ENCODE data around the gene TTC3.
"Not testable (repeated sequence)": the region's sequence is repeated elsewhere in the genome, so short reads cannot be mapped to it uniquely, and the experiment has no call there.

Gene TTC3

DNA sequence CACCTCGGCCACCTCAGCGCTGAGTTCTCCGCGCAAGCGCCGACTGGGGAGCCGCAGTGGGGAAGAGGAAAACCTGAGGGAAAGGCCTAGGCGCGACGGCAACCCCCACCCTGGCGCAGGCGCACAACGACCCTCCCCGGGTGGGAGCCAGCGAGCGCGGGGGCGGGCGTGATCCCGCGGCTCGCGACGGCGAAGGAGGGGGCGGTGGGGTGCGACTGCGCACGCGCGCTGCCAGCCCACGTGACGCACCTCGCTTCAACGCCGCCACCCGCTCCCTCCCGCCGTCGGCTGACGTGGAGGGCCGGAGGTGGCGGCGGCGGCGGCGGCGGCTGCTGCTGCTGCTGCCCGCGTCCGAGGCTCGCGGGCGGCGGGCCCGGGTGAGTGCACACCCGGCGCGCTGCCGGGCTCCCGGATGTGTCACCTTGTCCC is at the start of gene TTC3, which contains the start of gene PIGP:
TTC3 (plus strand) TSS at position 267 of the 429 bp plus-strand sequence. CDS start 14,004 bp downstream, outside the sequence.
PIGP (minus strand) TSS at position 84 of the 429 bp plus-strand sequence. CDS start 556 bp downstream, outside the sequence.
- peak; percentile 75 for DNase-seq (ENCODE audit: low read depth)
- no peak for TF ChIP-seq CTCF (IDR thresholded peaks at IDR 0.05; ENCODE audit: low read depth, low read length, missing control alignments)
- peak within 1 kb of the TSS; percentile 78 for H3K4me3 ChIP-seq (ENCODE audit: low read depth, low read length)

GRCh38 chr21:37026499-37026898 is 46.6 kb upstream of the TTC3 start:
- no peak for TF ChIP-seq CTCF (IDR thresholded peaks at IDR 0.05; ENCODE audit: low read depth, low read length, missing control alignments)
- H3K4me3 ChIP-seq (ENCODE audit: low read depth, low read length), result no peak overlapping the region
- no peak for DNase-seq (ENCODE audit: low read depth)

DNA sequence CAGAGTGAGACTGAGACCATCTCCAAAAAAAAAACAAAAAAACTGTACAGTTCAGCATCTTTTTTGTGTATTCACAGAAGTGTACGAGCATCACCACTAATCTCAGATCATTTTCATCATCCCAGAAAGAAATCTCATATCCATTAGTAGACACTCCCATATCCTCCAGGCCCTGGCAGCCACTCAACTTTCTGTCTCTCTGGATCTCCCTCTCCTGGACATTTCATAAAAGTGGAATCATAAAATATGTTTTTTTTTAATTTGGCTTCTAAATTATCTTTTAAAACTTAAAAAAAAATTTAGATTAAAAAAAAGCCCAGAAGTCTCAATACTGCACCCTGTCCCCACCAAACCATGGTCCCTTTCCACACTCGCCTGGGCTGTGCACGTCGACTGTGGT is 44.5 kb upstream of the TTC3 start:
- no peak overlapping the region for H3K4me3 ChIP-seq (ENCODE audit: low read depth, low read length)
- DNase-seq (ENCODE audit: low read depth), result no peak
- no peak for TF ChIP-seq CTCF (IDR thresholded peaks at IDR 0.05; ENCODE audit: low read depth, low read length, missing control alignments)

GRCh38 chr21:37030864-37031263 is 42.2 kb upstream of the TTC3 start:
- no peak for DNase-seq (ENCODE audit: low read depth)
- no peak for TF ChIP-seq CTCF (IDR thresholded peaks at IDR 0.05; ENCODE audit: low read depth, low read length, missing control alignments)

GRCh38 chr21:37032293-37032692 is 40.8 kb upstream of the TTC3 start:
- no peak for DNase-seq (ENCODE audit: low read depth)
- H3K4me3 ChIP-seq (ENCODE audit: low read depth, low read length), result no peak overlapping the region

More at GRCh38 chr21:37030864-37031263, 42.2 kb upstream of the TTC3 start:
- H3K4me3 ChIP-seq (ENCODE audit: low read depth, low read length), result no peak overlapping the region

DNA sequence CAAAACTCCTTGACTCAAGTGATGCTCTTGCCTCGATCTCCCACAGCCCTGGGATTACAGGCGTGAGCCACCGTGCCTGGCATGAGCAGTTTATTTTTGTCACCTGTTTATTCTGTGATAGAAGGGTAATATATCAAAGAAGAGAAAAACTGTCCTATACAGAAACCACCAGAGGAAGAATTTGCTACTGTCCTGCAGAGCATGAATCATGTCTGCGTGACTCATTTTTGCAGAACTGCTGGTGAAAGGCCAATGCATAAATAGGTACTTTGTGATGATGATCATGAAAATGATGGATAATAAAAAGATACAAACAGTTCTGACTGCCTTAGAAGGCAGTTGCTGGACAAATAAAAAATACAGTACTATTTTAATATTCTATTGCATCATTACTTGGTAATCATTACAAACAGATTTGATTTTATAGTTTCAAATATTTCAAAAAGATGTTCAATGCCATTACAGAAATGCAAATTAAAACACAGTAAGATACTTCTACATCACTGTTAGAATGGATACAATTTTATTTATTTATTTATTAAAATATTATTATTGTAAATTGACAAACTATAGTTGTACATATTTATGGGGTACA is 40.1 kb upstream of the TTC3 start:
- no peak overlapping the region for H3K4me3 ChIP-seq (ENCODE audit: low read depth, low read length)
- no peak for TF ChIP-seq CTCF (IDR thresholded peaks at IDR 0.05; ENCODE audit: low read depth, low read length, missing control alignments)
- DNase-seq (ENCODE audit: low read depth), result no peak

More at GRCh38 chr21:37032293-37032692, 40.8 kb upstream of the TTC3 start:
- no peak for TF ChIP-seq CTCF (IDR thresholded peaks at IDR 0.05; ENCODE audit: low read depth, low read length, missing control alignments)

GRCh38 chr21:37034394-37034793 is 38.7 kb upstream of the TTC3 start:
- not testable (repeated sequence) for DNase-seq (ENCODE audit: low read depth); H3K4me3 ChIP-seq (ENCODE audit: low read depth, low read length)
